ENCODE data around the gene CENPE. TPM values are rescaled to one million over a fixed set of nuclear protein-coding genes. Genes with fewer than 3 reads are reported as not detected.

Gene CENPE
- total and polyA plus RNA-seq, 2 of the 4 experiments (the other 2 are of a cell fraction) = 3.7 to 14.5 TPM

DNA sequence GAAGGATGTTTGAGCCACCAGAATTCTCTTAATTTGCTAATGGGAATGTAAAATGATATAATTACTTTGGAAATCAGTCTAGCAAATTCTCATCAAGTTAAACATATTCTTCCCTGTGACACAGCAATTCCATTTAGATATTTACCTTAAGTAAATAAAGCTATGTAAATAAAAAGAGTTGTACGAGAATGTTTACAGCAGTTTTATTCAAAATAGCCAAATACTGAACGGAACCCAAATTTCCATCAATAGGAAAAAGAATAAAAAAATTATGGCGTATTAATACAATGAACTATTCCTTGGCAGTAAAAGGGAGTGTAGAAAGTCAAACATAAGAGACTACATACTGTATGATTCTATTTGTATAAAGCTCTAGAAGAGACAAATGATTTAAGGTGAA lies 45.8 kb downstream of the CENPE start:
- no TSS peak for BruUV-seq (replicated peaks)
- no peak overlapping the region for H3K18ac ChIP-seq (ENCODE audit: low read depth, low read length)
- no peak overlapping the region for H2BK120ac ChIP-seq (ENCODE audit: low read depth, low read length)
- no peak overlapping the region for H2AFZ ChIP-seq (replicated peaks; ENCODE audit: low read length, poor library complexity)
- H2BK5ac ChIP-seq (ENCODE audit: low read depth, low read length, poor library complexity, severe bottlenecking) = no peak overlapping the region
- H2BK15ac ChIP-seq (ENCODE audit: low read depth, low read length) = no peak overlapping the region
- peaks cover 0 to 2% of the 10 kb centered on the region in 2 experiments; a peak in 2 of 4 replicates for H3K79me1 ChIP-seq (ENCODE audit: low read depth in 1 of 2, low read length in 2 of 2)
- H4K20me1 ChIP-seq (ENCODE audit: insufficient read depth, low read length) = no peaks in the 10 kb centered on the region
- no peak overlapping the region for H3K27ac ChIP-seq (ENCODE audit: insufficient read depth, low read length)
- in situ Hi-C loops (cut with MboI; ENCODE audit: low sequenced_read_pairs) (no loop called here), dilution Hi-C loops (cut with HindIII; ENCODE audit: low sequenced_read_pairs, unreplicated experiment) (no loop called here), intact Hi-C loops (cut with micrococcal nuclease) (no loop called here)
- POLR2A ChIA-PET (ENCODE audit: unreplicated experiment) = no interaction called here
- no peak overlapping the region for H2BK20ac ChIP-seq (ENCODE audit: low read depth, low read length)
- H4K91ac ChIP-seq (ENCODE audit: insufficient read depth, low read depth, low read length) = no peak overlapping the region
- H3K4me2 ChIP-seq (ENCODE audit: low read depth, low read length) = no peak overlapping the region
- ATAC-seq (ENCODE audit: low read depth) (no peak), DNase-seq (no peak)
- H3K4ac ChIP-seq (ENCODE audit: low read depth, low read length) = no peak overlapping the region
- no peak overlapping the region for H3K4me3 ChIP-seq (ENCODE audit: insufficient read depth, low read depth, low read length)
- H3K9ac ChIP-seq (ENCODE audit: low read depth, low read length) = no peak overlapping the region
- H3K56ac ChIP-seq (ENCODE audit: extremely low read depth, insufficient read depth, low read length) = no peak overlapping the region
- WGBS, 2 experiments (ENCODE audit: extremely low coverage in 2 of 2, insufficient read length in 1 of 2) = no CpG with 5 or more reads among the region's 3 CpGs
- H3K14ac ChIP-seq (replicated peaks; ENCODE audit: low read depth, low read length) = no peak overlapping the region
- no peaks in the 10 kb centered on the region for H3K4me1 ChIP-seq (ENCODE audit: control insufficient read depth, insufficient read depth, low read length)
- 0 out of 2 replicates have a peak, but pooled peaks cover 1% of the 10 kb centered on the region for H3K36me3 ChIP-seq (ENCODE audit: control insufficient read depth, insufficient read depth, low read length)
- H2AK5ac ChIP-seq (ENCODE audit: low read depth, low read length) = no peak overlapping the region
- no peak overlapping the region for H3K23ac ChIP-seq (ENCODE audit: low read depth, low read length)
- H3K9me1 ChIP-seq (ENCODE audit: insufficient read depth, low read length) = no peaks in the 10 kb centered on the region
- no peaks in the 10 kb centered on the region for H3K9me3 ChIP-seq (ENCODE audit: control insufficient read depth, insufficient read depth, low read length)
- no peak overlapping the region for H4K5ac ChIP-seq (ENCODE audit: low read depth, low read length)
- H2AK9ac ChIP-seq (replicated peaks; ENCODE audit: low read depth, low read length, poor library complexity) = no peak overlapping the region
- H3K27me3 ChIP-seq (ENCODE audit: control insufficient read depth, insufficient read depth, low read length) = no peaks in the 10 kb centered on the region
- TF ChIP-seq MAFK (IDR thresholded peaks at IDR 0.05; ENCODE audit: low read depth, low read length) (no peak), FOS (IDR thresholded peaks at IDR 0.05; ENCODE audit: low read depth, low read length) (no peak), NFE2L2 (IDR thresholded peaks at IDR 0.05; ENCODE audit: low read depth, low read length) (no peak), RAD21 (IDR thresholded peaks at IDR 0.05; ENCODE audit: low read length) (no peak), POLR2A (IDR thresholded peaks at IDR 0.05; ENCODE audit: low read depth, low read length) (no peak), MAZ (IDR thresholded peaks at IDR 0.05; ENCODE audit: borderline replicate concordance, low read depth, low read length) (no peak), RCOR1 (IDR thresholded peaks at IDR 0.05; ENCODE audit: insufficient replicate concordance, low read length) (no peak), CEBPB (IDR thresholded peaks at IDR 0.05; ENCODE audit: low read depth, low read length) (no peak), MXI1 (IDR thresholded peaks at IDR 0.05; ENCODE audit: borderline replicate concordance, low read depth, low read length) (no peak), CHD1 (IDR thresholded peaks at IDR 0.05; ENCODE audit: low read depth, low read length) (no peak), RFX5 (IDR thresholded peaks at IDR 0.05; ENCODE audit: low read depth, low read length) (no peak), SMC3 (IDR thresholded peaks at IDR 0.05; ENCODE audit: low read depth, low read length) (no peak), BHLHE40 (IDR thresholded peaks at IDR 0.05; ENCODE audit: low read depth, low read length) (no peak)
- TF ChIP-seq, protein P1, sequence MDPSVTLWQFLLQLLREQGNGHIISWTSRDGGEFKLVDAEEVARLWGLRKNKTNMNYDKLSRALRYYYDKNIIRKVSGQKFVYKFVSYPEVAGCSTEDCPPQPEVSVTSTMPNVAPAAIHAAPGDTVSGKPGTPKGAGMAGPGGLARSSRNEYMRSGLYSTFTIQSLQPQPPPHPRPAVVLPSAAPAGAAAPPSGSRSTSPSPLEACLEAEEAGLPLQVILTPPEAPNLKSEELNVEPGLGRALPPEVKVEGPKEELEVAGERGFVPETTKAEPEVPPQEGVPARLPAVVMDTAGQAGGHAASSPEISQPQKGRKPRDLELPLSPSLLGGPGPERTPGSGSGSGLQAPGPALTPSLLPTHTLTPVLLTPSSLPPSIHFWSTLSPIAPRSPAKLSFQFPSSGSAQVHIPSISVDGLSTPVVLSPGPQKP (IDR thresholded peaks at IDR 0.05; ENCODE audit: borderline replicate concordance, low read depth, low read length) = no peak
- TF ChIP-seq, protein P2, sequence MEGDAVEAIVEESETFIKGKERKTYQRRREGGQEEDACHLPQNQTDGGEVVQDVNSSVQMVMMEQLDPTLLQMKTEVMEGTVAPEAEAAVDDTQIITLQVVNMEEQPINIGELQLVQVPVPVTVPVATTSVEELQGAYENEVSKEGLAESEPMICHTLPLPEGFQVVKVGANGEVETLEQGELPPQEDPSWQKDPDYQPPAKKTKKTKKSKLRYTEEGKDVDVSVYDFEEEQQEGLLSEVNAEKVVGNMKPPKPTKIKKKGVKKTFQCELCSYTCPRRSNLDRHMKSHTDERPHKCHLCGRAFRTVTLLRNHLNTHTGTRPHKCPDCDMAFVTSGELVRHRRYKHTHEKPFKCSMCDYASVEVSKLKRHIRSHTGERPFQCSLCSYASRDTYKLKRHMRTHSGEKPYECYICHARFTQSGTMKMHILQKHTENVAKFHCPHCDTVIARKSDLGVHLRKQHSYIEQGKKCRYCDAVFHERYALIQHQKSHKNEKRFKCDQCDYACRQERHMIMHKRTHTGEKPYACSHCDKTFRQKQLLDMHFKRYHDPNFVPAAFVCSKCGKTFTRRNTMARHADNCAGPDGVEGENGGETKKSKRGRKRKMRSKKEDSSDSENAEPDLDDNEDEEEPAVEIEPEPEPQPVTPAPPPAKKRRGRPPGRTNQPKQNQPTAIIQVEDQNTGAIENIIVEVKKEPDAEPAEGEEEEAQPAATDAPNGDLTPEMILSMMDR (conservative IDR thresholded peaks at IDR 0.05; ENCODE audit: low read depth, low read length) = no peak
- no peak overlapping the region for H4K8ac ChIP-seq (ENCODE audit: low read depth in 2 of 2, low read length in 2 of 2)
- CTCF ChIA-PET = no interaction called here
